Suppressor macrophage (primary cell): Measurements from ENCODE around the gene R3HDM4.
A peak's percentile ranks its signal among the peaks of the same experiment; 100 is the strongest.
"Not testable (repeated sequence)": the region's sequence is repeated elsewhere in the genome, so short reads cannot be mapped to it uniquely, and the experiment has no call there.

Source experiments
- DNase-seq, 4 experiments: peaks; one replicate each; pipeline ENCODE4 v3.0.0-alpha.2; 2020 to 2022

The R3HDM4 gene

GRCh38 chr19:891421-892200 is 21.4 kb downstream of the R3HDM4 start:
- DNase-seq: not testable (repeated sequence)

- DNase-seq: no peak
These were observed 22.2 kb downstream of the R3HDM4 start for GRCh38 chr19:890831-891230.

- DNase-seq: no peak
These were observed 23.2 kb downstream of the R3HDM4 start for GRCh38 chr19:889662-890295.

- DNase-seq: no peak
These were observed 24.2 kb downstream of the R3HDM4 start for GRCh38 chr19:888581-889385.

GRCh38 chr19:887599-887998 is 25.4 kb downstream of the R3HDM4 start:
- no peak for DNase-seq

- DNase-seq: peak in 3 of 4 experiments; percentile 26 to 44 (median 27)
These were observed 25.9 kb downstream of the R3HDM4 start for GRCh38 chr19:887072-887471.

GRCh38 chr19:885536-886224 is 27.3 kb downstream of the R3HDM4 start:
- no peak for DNase-seq

GRCh38 chr19:884420-885211 is 28.4 kb downstream of the R3HDM4 start:
- DNase-seq: no peak

GRCh38 chr19:883661-884211 is 29.3 kb downstream of the R3HDM4 start:
- no peak for DNase-seq

- DNase-seq: no peak
These were observed 30.0 kb downstream of the R3HDM4 start for GRCh38 chr19:882871-883497.

- DNase-seq: no peak
These were observed 31.5 kb downstream of the R3HDM4 start for GRCh38 chr19:881385-882071.

GRCh38 chr19:879711-880438 is 33.1 kb downstream of the R3HDM4 start:
- DNase-seq: no peak

GRCh38 chr19:878751-879561 is 34.1 kb downstream of the R3HDM4 start:
- DNase-seq: not testable (repeated sequence)

GRCh38 chr19:877992-878660 is 34.9 kb downstream of the R3HDM4 start:
- DNase-seq: not testable (repeated sequence)

GRCh38 chr19:876780-877314 is 36.2 kb downstream of the R3HDM4 start:
- DNase-seq: no peak

GRCh38 chr19:876089-876488 is 36.9 kb downstream of the R3HDM4 start:
- DNase-seq: no peak

- DNase-seq: no peak
These were observed 37.6 kb downstream of the R3HDM4 start for GRCh38 chr19:875265-875879.
